Upper lobe of right lung (tissue), 1 donor: ENCODE measurements around the gene PCK2. TPM values are rescaled to one million over a fixed set of nuclear protein-coding genes. Genes with fewer than 3 reads are reported as not detected.

Experiments used
- ATAC-seq: fragments of 200-7000 bp; cut with Tn5 transposase; one replicate; pipeline ENCODE4 v1.9.1; 2020; ENCODE audit warnings: mild to moderate bottlenecking, moderate library complexity
- DNase-seq: peaks from one replicate; pipeline ENCODE4 v3.0.0-alpha.2; 2020
- H3K27ac ChIP-seq: fragments of 200-600 bp; one replicate; pipeline ENCODE4 v1.8.0; 2022
- H3K27me3 ChIP-seq: fragments of 200-600 bp; one replicate; pipeline ENCODE4 v1.8.0; 2022; ENCODE audit warnings: mild to moderate bottlenecking
- H3K36me3 ChIP-seq: fragments of 200-600 bp; one replicate; pipeline ENCODE4 v1.8.0; 2022
- H3K4me1 ChIP-seq: fragments of 200-600 bp; one replicate; pipeline ENCODE4 v1.8.0; 2022
- H3K4me3 ChIP-seq: fragments of 200-600 bp; one replicate; pipeline ENCODE4 v1.8.0; 2022; ENCODE audit warnings: mild to moderate bottlenecking
- H3K9me3 ChIP-seq: fragments of 200-600 bp; one replicate; pipeline ENCODE4 v1.8.0; 2022
- intact Hi-C: fragments of 100-400 bp; cut with DNase I; formaldehyde crosslinking; loops from one replicate; pipeline ENCODE4 v1.11.0; 2022
- total RNA-seq: library from RNA; stranded (reverse); fragmentation: NEBNext Ultra II Directional; extraction: Animal tissue kit (Norgen Biotek cat#: 25700); gene quantifications from one replicate; pipeline ENCODE4 v1.2.1, GENCODE V29; 2021
- TF ChIP-seq, protein P1 (sequence below): fragments of 200-600 bp; IDR thresholded peaks from one replicate; pipeline ENCODE4 v1.8.0; 2022; ENCODE audit warnings: antibody characterized with exemption
- donor health status: DM: no; HTN: yes; CAD: no; lungs with severe emphysema.

The PCK2 gene
- total RNA-seq, 1 donor from 2014 or later = 39.9 TPM

DNA sequence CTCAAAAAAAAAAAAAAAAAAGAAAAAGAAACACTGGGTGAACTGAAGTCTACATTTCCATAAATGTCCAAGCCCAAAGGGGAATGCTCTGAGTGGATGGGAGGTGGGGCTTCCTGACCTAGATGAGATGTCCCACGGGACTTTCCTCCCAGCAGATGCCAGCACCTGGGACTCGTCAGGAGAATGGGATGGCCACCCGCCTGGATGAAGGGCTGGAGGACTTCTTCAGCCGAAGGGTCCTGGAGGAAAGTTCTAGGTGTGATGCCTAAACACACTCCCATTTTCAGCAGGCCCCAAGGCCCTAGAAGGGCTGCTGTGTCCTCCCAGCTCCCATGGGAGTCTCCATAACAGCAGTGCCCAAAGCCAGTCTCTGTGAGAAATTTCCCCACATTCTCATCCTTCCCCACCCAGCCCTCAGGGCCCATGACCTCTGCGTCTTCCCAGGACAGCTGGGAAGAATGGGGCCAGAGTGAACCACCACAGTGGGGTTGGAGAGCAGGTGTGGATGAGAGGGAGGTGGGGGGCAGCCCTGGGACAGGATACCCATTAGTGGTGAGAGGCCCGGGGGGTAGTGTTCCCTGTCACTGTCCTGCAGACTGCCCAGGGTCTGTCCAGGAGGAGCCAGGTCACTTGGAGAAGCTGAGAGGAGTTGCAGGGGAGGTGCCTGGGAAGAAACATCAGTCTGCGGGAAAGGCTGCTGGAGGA is 29.9 kb upstream of the PCK2 start:
- H3K27ac ChIP-seq = no peak overlapping the region
- DNase-seq (peak; percentile 37), ATAC-seq (no peak)
- no peaks in the 10 kb centered on the region for H3K36me3 ChIP-seq
- TF ChIP-seq, protein P1, sequence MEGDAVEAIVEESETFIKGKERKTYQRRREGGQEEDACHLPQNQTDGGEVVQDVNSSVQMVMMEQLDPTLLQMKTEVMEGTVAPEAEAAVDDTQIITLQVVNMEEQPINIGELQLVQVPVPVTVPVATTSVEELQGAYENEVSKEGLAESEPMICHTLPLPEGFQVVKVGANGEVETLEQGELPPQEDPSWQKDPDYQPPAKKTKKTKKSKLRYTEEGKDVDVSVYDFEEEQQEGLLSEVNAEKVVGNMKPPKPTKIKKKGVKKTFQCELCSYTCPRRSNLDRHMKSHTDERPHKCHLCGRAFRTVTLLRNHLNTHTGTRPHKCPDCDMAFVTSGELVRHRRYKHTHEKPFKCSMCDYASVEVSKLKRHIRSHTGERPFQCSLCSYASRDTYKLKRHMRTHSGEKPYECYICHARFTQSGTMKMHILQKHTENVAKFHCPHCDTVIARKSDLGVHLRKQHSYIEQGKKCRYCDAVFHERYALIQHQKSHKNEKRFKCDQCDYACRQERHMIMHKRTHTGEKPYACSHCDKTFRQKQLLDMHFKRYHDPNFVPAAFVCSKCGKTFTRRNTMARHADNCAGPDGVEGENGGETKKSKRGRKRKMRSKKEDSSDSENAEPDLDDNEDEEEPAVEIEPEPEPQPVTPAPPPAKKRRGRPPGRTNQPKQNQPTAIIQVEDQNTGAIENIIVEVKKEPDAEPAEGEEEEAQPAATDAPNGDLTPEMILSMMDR = no peak
- no peaks in the 10 kb centered on the region for H3K27me3 ChIP-seq
- no peaks in the 10 kb centered on the region for H3K9me3 ChIP-seq
- no peak overlapping the region for H3K4me3 ChIP-seq
- intact Hi-C loops = no loop called here
- H3K4me1 ChIP-seq = no peaks in the 10 kb centered on the region

DNA sequence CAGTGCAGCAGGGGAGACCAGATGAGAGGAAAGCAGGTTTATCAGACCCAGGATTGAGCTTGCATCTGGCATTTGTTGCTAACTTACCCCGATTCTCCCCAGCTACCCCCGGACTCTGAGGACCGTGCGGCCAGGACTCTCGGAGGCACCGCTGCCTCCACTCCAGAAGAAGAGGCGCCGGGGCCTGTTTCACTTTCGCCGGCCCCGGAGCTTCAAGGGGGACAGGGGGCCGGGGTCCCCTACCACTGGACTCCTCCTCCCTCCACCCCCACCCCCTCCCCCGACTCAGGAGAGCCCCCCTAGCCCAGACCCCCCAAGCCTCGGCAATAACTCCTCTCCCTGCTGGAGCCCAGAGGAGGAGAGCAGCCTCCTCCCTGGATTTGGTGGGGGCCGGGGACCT is 29.3 kb upstream of the PCK2 start:
- no peak overlapping the region for H3K27ac ChIP-seq
- no peak overlapping the region for H3K4me3 ChIP-seq
- ATAC-seq (no peak), DNase-seq (peak; percentile 42)
- H3K36me3 ChIP-seq = no peaks in the 10 kb centered on the region
- no peaks in the 10 kb centered on the region for H3K4me1 ChIP-seq
- no peaks in the 10 kb centered on the region for H3K27me3 ChIP-seq
- TF ChIP-seq, protein P1 = no peak
- no peaks in the 10 kb centered on the region for H3K9me3 ChIP-seq
- intact Hi-C loops = no loop called here

DNA sequence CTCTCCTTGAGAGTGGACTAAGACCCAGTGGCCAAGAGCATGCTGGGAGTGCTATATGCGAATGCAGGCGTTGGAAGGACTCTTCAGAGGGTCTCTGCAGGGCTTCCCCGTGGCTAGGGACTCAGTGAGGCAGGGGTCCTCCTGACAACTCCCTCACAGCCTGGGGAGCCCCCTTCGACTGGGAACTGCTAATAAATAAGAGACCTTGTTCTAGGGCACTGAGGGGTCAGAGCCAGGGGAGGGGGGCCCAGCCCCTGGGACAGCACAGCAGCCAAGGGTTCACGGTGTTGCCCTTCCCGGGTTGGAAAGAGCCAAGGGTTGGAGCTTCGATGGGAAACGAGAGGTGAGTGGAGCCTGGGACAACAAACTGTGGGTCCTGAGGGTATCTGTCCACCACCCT is 28.7 kb upstream of the PCK2 start:
- Histone ChIP-seq H3K27me3 (no peaks in the 10 kb centered on the region), H3K4me1 (no peaks in the 10 kb centered on the region), H3K9me3 (no peaks in the 10 kb centered on the region), H3K36me3 (no peaks in the 10 kb centered on the region), H3K4me3 (no peak overlapping the region), H3K27ac (no peak overlapping the region)
- intact Hi-C loops = no loop called here
- peak; percentile 30 for DNase-seq
- ATAC-seq = no peak
- TF ChIP-seq, protein P1 = no peak

DNA sequence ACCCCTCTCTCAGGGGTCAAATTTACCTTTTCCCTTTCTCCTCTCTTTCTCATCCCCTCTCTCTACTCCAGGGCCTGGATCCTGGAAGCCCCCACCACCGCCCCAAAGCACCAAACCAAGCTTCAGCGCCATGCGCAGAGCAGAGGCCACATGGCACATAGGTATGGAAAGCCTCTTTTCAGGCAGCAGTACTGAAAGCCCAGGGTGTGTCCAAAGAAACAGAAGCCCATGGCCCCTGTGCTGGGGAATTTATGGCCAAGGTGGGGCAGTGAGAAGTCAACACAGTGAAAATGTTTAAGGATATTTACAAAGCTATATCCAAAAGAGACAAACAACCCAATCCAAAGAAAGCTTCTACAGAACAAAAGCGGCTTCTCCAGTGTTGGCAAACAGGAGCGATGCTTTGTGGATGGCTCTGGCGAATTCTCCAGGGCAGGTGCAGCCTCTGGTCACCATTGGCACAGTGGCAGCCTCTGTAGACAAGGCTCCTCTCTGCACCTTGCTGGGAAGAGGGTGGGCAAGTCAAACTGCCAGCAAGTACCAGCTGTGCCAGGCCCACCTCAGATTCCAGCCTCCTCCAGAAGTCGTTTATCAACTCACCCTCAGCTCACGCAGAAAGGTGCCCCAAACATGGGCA is 27.5 kb upstream of the PCK2 start:
- peak; percentile 43 for DNase-seq
- Histone ChIP-seq H3K4me1 (no peaks in the 10 kb centered on the region), H3K27ac (no peak overlapping the region), H3K36me3 (no peaks in the 10 kb centered on the region), H3K27me3 (no peaks in the 10 kb centered on the region), H3K4me3 (no peak overlapping the region), H3K9me3 (no peaks in the 10 kb centered on the region)
- TF ChIP-seq, protein P1 = no peak
- no peak for ATAC-seq
- intact Hi-C loops = no loop called here

DNA sequence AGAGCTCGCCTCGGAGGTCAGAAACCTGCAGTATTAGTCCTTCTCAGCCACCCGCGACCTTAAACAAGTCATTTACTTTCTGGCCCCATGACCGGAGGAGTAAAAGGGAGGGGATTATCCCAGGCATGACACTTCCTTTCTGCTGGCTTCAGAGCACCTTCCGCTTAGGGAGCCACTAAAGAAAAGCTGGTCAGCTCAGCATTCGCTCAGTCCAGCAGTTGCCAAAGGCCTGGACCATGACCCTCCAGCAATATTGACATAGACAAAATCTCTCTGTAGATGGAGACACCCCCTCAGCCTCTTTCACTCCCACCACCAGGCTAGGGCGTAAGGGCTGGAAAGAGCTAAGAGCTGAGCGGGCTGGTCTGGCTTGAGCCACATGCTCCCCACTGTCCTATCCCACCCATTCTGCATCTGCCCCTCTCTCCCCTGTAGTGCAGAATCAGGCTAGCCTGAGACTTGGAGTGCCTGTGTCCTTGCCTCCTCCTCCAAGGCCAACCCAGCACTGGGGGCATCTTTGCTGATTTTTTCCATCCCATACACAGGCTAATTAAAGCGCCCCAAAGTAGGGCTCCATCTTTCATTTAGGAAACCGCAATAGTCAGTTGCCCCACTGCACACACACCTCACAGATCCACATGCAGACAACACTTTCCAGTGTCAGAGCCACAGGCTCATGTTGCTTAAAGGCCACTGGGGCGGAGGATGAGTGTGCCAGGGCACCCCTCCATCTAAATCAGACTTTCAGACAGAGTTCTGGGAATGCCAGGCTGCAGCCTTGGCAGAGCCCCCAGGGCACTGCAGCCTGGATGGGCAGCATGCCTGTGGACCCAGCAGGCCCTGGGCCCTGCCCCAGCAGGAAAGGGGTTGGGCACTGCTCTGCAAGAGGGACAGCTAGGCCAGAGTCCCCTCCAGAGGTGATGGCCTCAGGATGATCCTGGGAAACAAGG is 26.7 kb upstream of the PCK2 start:
- H3K36me3 ChIP-seq = no peaks in the 10 kb centered on the region
- H3K4me3 ChIP-seq = no peak overlapping the region
- ATAC-seq (no peak), DNase-seq (peak; percentile 19)
- intact Hi-C loops = no loop called here
- no peak overlapping the region for H3K27ac ChIP-seq
- no peaks in the 10 kb centered on the region for H3K9me3 ChIP-seq
- TF ChIP-seq, protein P1 = no peak
- no peaks in the 10 kb centered on the region for H3K27me3 ChIP-seq
- H3K4me1 ChIP-seq = no peaks in the 10 kb centered on the region
